ENCODE data around the gene FGD4. TPM values are rescaled to one million over a fixed set of nuclear protein-coding genes. Genes with fewer than 3 reads are reported as not detected.

FGD4 gene
- total and polyA plus RNA-seq, 5 donors from 2014 or later, result 0.02 to 0.67 TPM; not detected in 3

DNA sequence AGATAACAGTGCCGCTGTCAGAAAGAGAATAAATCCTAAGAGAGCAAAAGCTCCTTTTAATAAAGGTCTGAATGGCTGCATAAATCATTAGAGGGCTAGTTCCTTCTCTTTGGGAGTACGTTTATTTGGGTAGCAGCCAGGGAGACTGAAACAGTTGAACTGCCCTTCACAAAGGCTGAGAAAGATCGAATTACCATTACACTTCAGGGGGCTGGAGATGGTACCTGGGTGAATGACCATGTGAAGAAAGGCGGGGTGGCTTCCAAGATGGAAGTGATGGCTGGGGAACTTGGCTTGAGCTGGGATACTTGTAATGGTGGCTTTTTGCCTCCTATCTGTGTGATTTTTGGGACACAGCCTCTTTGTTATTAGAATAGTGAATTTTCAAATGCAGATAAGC is 1.7 kb upstream of the FGD4 start:
- Histone ChIP-seq H3K27ac (ENCODE audit: insufficient read depth, low read length, poor library complexity, severe bottlenecking) (no peak overlapping the region), H3K4me1 (ENCODE audit: control insufficient read depth, insufficient read depth, low read length, poor library complexity, severe bottlenecking) (peaks cover 14% of the 10 kb centered on the region), H3K4me3 (ENCODE audit: low read depth, low read length) (no peak overlapping the region), H3K36me3 (ENCODE audit: control insufficient read depth, insufficient read depth, low read length) (no peaks in the 10 kb centered on the region), H3K9me3 (ENCODE audit: control insufficient read depth in 2 of 2, low read length in 2 of 2) (no peaks in the 10 kb centered on the region), H3K27me3 (ENCODE audit: control insufficient read depth, insufficient read depth, low read length) (peaks cover 15% of the 10 kb centered on the region)
- no peak for ATAC-seq (ENCODE audit: low read depth in 2 of 2)
- Mint-ChIP-seq H3K9me3 (no peaks in the 10 kb centered on the region), H3K4me3 (peak overlapping the region in 2 of 4 donors; percentile 12 to 13), H3K36me3 (no peaks in the 10 kb centered on the region), H3K4me1 (peaks cover 6 to 13% (median 9%) of the 10 kb centered on the region in 4 donors), H3K27me3 (peaks cover 60% of the 10 kb centered on the region), H3K27ac (no peak overlapping the region)
- DNase-seq, result no peak

GRCh38 chr12:32398181-32398580 is 1.2 kb upstream of the FGD4 start:
- H3K27me3 ChIP-seq (ENCODE audit: control insufficient read depth, insufficient read depth, low read length), result peaks cover 18% of the 10 kb centered on the region
- no peaks in the 10 kb centered on the region for H3K36me3 ChIP-seq (ENCODE audit: control insufficient read depth, insufficient read depth, low read length)
- DNase-seq (no peak), ATAC-seq (ENCODE audit: low read depth in 2 of 2) (no peak)
- peaks cover 6 to 13% (median 9%) of the 10 kb centered on the region in 4 donors for H3K4me1 Mint-ChIP-seq
- peaks cover 60% of the 10 kb centered on the region for H3K27me3 Mint-ChIP-seq
- no peak overlapping the region for H3K27ac ChIP-seq (ENCODE audit: insufficient read depth, low read length, poor library complexity, severe bottlenecking)
- peaks cover 14% of the 10 kb centered on the region for H3K4me1 ChIP-seq (ENCODE audit: control insufficient read depth, insufficient read depth, low read length, poor library complexity, severe bottlenecking)
- H3K9me3 Mint-ChIP-seq, result no peaks in the 10 kb centered on the region
- H3K27ac Mint-ChIP-seq, result no peak overlapping the region
- H3K9me3 ChIP-seq (ENCODE audit: control insufficient read depth in 2 of 2, low read length in 2 of 2), result no peaks in the 10 kb centered on the region
- H3K36me3 Mint-ChIP-seq, result no peaks in the 10 kb centered on the region
- H3K4me3 ChIP-seq (ENCODE audit: low read depth, low read length), result no peak overlapping the region
- H3K4me3 Mint-ChIP-seq, result peak overlapping the region in 1 of 4 donors; percentile 84

DNA sequence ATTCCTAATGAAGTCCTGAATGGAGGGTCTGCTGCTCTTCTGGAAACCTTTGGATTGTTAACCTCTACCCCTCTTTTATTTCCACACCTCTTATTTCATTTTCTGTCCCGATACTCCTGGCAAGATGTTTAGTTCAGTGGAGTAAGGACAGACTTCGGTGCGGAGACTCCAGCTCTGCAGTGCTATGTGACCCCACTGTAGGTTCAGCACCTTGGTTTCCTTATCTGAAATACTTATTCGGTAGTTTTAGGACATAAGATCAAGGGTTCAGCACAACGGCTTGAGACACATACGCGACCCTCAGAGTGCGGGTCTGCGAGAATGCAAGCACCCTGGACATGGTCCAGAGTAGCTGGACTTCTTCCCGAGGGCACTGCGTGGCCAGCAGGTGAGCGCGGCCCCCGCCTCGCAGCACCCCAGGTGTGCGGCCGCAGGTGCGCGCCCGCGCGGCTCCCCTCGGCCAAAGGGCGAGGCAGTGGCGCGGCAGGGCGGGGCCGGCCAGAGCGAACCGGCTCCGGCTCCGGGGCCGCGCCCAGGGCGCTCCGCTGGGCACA is 465 bp upstream of the FGD4 start:
- Mint-ChIP-seq H3K4me1 (peaks cover 6 to 13% (median 9%) of the 10 kb centered on the region in 4 donors), H3K9me3 (no peaks in the 10 kb centered on the region), H3K27me3 (peaks cover 59% of the 10 kb centered on the region), H3K4me3 (peak overlapping the region; percentile 48 to 84 (median 77)), H3K27ac (no peak overlapping the region), H3K36me3 (no peaks in the 10 kb centered on the region)
- DNase-seq (peak in 1 of 3 donors; percentile 5), ATAC-seq (ENCODE audit: low read depth in 2 of 2) (no peak)
- H3K27me3 ChIP-seq (ENCODE audit: control insufficient read depth, insufficient read depth, low read length), result peaks cover 18% of the 10 kb centered on the region
- peaks cover 14% of the 10 kb centered on the region for H3K4me1 ChIP-seq (ENCODE audit: control insufficient read depth, insufficient read depth, low read length, poor library complexity, severe bottlenecking)
- no peaks in the 10 kb centered on the region for H3K9me3 ChIP-seq (ENCODE audit: control insufficient read depth in 2 of 2, low read length in 2 of 2)
- no peak overlapping the region for H3K27ac ChIP-seq (ENCODE audit: insufficient read depth, low read length, poor library complexity, severe bottlenecking)
- no peaks in the 10 kb centered on the region for H3K36me3 ChIP-seq (ENCODE audit: control insufficient read depth, insufficient read depth, low read length)
- H3K4me3 ChIP-seq (ENCODE audit: low read depth, low read length), result no peak overlapping the region

DNA sequence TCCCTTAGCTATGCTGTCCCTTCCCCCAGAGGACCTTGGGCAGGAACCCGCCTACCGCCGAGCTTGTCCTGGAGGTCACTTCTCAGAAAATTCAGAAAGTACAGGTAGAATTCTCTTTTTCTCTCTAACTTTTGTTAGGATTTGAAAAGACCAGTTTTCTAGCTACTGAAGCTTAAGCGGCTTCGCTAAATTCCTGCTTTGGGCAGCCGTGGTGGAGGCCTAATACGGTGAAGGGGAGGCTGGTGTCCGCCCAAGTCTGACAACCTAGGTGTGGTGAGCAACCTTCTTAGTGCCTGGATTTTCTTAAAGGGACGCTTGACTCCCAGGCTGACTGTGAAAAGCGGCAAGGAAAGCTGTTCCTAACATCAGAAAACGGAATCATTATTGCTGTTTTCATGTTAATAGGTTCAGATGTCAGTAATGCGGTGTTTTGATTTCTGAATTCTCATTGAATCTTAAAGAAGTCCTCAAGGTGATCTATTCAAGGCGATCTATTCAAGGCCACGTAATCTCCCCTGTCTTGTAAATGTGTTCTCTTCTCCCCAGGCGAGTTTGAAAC is 835 bp downstream of the FGD4 start:
- ATAC-seq (ENCODE audit: low read depth in 2 of 2) (no peak), DNase-seq (no peak)
- Mint-ChIP-seq H3K36me3 (no peaks in the 10 kb centered on the region), H3K27me3 (peaks cover 57% of the 10 kb centered on the region), H3K9me3 (no peaks in the 10 kb centered on the region), H3K4me3 (peak overlapping the region; percentile 11 to 92 (median 83)), H3K27ac (no peak overlapping the region), H3K4me1 (peaks cover 6 to 13% (median 9%) of the 10 kb centered on the region in 4 donors)
- Histone ChIP-seq H3K4me1 (ENCODE audit: control insufficient read depth, insufficient read depth, low read length, poor library complexity, severe bottlenecking) (peaks cover 14% of the 10 kb centered on the region), H3K4me3 (ENCODE audit: low read depth, low read length) (no peak overlapping the region), H3K36me3 (ENCODE audit: control insufficient read depth, insufficient read depth, low read length) (no peaks in the 10 kb centered on the region), H3K9me3 (ENCODE audit: control insufficient read depth in 2 of 2, low read length in 2 of 2) (no peaks in the 10 kb centered on the region), H3K27ac (ENCODE audit: insufficient read depth, low read length, poor library complexity, severe bottlenecking) (no peak overlapping the region), H3K27me3 (ENCODE audit: control insufficient read depth, insufficient read depth, low read length) (peaks cover 15% of the 10 kb centered on the region)

GRCh38 chr12:32400866-32401265 is 1.5 kb downstream of the FGD4 start:
- Mint-ChIP-seq H3K9me3 (no peaks in the 10 kb centered on the region), H3K27me3 (peaks cover 60% of the 10 kb centered on the region), H3K36me3 (no peaks in the 10 kb centered on the region), H3K27ac (no peak overlapping the region), H3K4me1 (peaks cover 6 to 13% (median 9%) of the 10 kb centered on the region in 4 donors), H3K4me3 (peak overlapping the region in 3 of 4 donors; percentile 11 to 92 (median 81))
- no peak overlapping the region for H3K4me3 ChIP-seq (ENCODE audit: low read depth, low read length)
- no peaks in the 10 kb centered on the region for H3K36me3 ChIP-seq (ENCODE audit: control insufficient read depth, insufficient read depth, low read length)
- no peak for ATAC-seq (ENCODE audit: low read depth in 2 of 2)
- no peaks in the 10 kb centered on the region for H3K9me3 ChIP-seq (ENCODE audit: control insufficient read depth in 2 of 2, low read length in 2 of 2)
- no peak overlapping the region for H3K27ac ChIP-seq (ENCODE audit: insufficient read depth, low read length, poor library complexity, severe bottlenecking)
- peaks cover 14% of the 10 kb centered on the region for H3K4me1 ChIP-seq (ENCODE audit: control insufficient read depth, insufficient read depth, low read length, poor library complexity, severe bottlenecking)
- H3K27me3 ChIP-seq (ENCODE audit: control insufficient read depth, insufficient read depth, low read length), result peaks cover 15% of the 10 kb centered on the region
- DNase-seq, result no peak

DNA sequence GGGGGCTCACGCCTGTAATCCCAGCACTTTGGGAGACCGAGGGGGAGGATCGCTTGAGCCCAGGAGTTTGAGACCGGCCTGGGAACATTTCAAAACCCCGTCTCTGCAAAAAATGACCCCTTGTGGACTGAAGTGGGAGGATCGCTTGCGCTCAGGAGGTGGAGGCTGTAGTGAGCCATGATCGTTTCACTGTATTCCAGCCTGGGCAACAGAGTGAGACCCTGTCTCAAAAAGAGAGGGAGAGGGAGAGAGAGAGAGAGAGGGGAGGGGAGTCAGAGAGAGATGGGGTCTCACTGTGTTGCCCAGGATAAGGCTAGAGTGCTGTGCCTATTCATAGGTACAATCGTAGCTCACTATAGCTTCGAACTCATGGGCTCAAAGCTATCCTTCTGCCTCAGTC is 2.8 kb downstream of the FGD4 start:
- peaks cover 14% of the 10 kb centered on the region for H3K4me1 ChIP-seq (ENCODE audit: control insufficient read depth, insufficient read depth, low read length, poor library complexity, severe bottlenecking)
- H3K27ac Mint-ChIP-seq, result no peak overlapping the region
- ATAC-seq (ENCODE audit: low read depth in 2 of 2), result no peak
- H3K4me3 ChIP-seq (ENCODE audit: low read depth, low read length), result no peak overlapping the region
- no peaks in the 10 kb centered on the region for H3K36me3 ChIP-seq (ENCODE audit: control insufficient read depth, insufficient read depth, low read length)
- H3K36me3 Mint-ChIP-seq, result no peaks in the 10 kb centered on the region
- peaks cover 56% of the 10 kb centered on the region for H3K27me3 Mint-ChIP-seq
- DNase-seq, result no peak
- H3K4me1 Mint-ChIP-seq, result peaks cover 6 to 13% (median 9%) of the 10 kb centered on the region in 4 donors
- H3K9me3 Mint-ChIP-seq, result no peaks in the 10 kb centered on the region
- H3K4me3 Mint-ChIP-seq, result no peak overlapping the region
- H3K27ac ChIP-seq (ENCODE audit: insufficient read depth, low read length, poor library complexity, severe bottlenecking), result no peak overlapping the region
- H3K9me3 ChIP-seq (ENCODE audit: control insufficient read depth in 2 of 2, low read length in 2 of 2), result no peaks in the 10 kb centered on the region
- peaks cover 15% of the 10 kb centered on the region for H3K27me3 ChIP-seq (ENCODE audit: control insufficient read depth, insufficient read depth, low read length)

- DNase-seq, result no peak
- H3K27ac ChIP-seq (ENCODE audit: insufficient read depth, low read length, poor library complexity, severe bottlenecking), result no peak overlapping the region
- Mint-ChIP-seq H3K4me3 (peak overlapping the region in 1 of 4 donors; percentile 29), H3K27ac (no peak overlapping the region), H3K4me1 (peaks cover 6 to 13% (median 9%) of the 10 kb centered on the region in 4 donors), H3K36me3 (no peaks in the 10 kb centered on the region), H3K9me3 (no peaks in the 10 kb centered on the region), H3K27me3 (peaks cover 48% of the 10 kb centered on the region)
- no peak for ATAC-seq (ENCODE audit: low read depth in 2 of 2)
- no peaks in the 10 kb centered on the region for H3K36me3 ChIP-seq (ENCODE audit: control insufficient read depth, insufficient read depth, low read length)
- no peaks in the 10 kb centered on the region for H3K9me3 ChIP-seq (ENCODE audit: control insufficient read depth in 2 of 2, low read length in 2 of 2)
- peaks cover 12% of the 10 kb centered on the region for H3K27me3 ChIP-seq (ENCODE audit: control insufficient read depth, insufficient read depth, low read length)
- peaks cover 14% of the 10 kb centered on the region for H3K4me1 ChIP-seq (ENCODE audit: control insufficient read depth, insufficient read depth, low read length, poor library complexity, severe bottlenecking)
- no peak overlapping the region for H3K4me3 ChIP-seq (ENCODE audit: low read depth, low read length)
These were observed 3.6 kb downstream of the FGD4 start for GRCh38 chr12:32402946-32403345.

DNA sequence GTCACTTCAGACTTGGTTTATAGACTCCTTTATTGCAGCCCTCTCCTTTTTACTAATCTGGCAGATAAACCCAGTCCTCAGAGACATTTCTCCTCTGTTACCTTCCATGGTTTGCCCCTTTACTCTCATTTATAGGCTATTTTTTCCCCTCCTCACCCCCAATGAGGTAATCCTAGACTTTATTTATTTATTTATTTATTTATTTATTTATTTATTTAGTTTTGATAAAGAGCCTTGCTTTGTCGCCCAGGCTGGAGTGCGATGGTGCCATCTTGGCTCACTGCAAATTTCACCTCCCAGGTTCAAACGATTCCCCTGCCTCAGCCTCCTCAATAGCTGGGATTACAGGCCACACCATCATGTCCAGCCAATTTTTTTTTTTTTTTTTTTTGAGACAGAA is 8.4 kb downstream of the FGD4 start:
- Histone ChIP-seq H3K36me3 (ENCODE audit: control insufficient read depth, insufficient read depth, low read length) (no peaks in the 10 kb centered on the region), H3K27me3 (ENCODE audit: control insufficient read depth, insufficient read depth, low read length) (peaks cover 6% of the 10 kb centered on the region), H3K4me1 (ENCODE audit: control insufficient read depth, insufficient read depth, low read length, poor library complexity, severe bottlenecking) (no peaks in the 10 kb centered on the region), H3K27ac (ENCODE audit: insufficient read depth, low read length, poor library complexity, severe bottlenecking) (no peak overlapping the region), H3K4me3 (ENCODE audit: low read depth, low read length) (no peak overlapping the region), H3K9me3 (ENCODE audit: control insufficient read depth in 2 of 2, low read length in 2 of 2) (no peaks in the 10 kb centered on the region)
- Mint-ChIP-seq H3K27ac (no peak overlapping the region), H3K4me3 (peak overlapping the region in 1 of 4 donors; percentile 83), H3K27me3 (peaks cover 15% of the 10 kb centered on the region), H3K9me3 (no peaks in the 10 kb centered on the region), H3K36me3 (no peaks in the 10 kb centered on the region), H3K4me1 (no peaks in the 10 kb centered on the region)
- DNase-seq (no peak), ATAC-seq (ENCODE audit: low read depth in 2 of 2) (no peak)
